Esophagus squamous epithelium (tissue), 5 donors: ENCODE results near the gene ADGRL2. TPM values are rescaled to one million over a fixed set of nuclear protein-coding genes. Genes with fewer than 3 reads are reported as not detected.

ENCODE experiments used
- DNase-seq: peaks from one replicate; lab custom pipeline; 2025; lab: John Stamatoyannopoulos, UW
- H3K27ac ChIP-seq, 4 donors: fragments of 200-600 bp; sonication (generic); one replicate each; pipeline ENCODE4 v1.5.1; 2016 to 2019; ENCODE audit warnings: mild to moderate bottlenecking in 1 of 4
- H3K27me3 ChIP-seq, 4 donors: fragments of 200-600 bp; sonication (generic); 1 replicate in 3 of 4; 2 replicates in 1 of 4; pipeline versions ENCODE4 v1.5.1 to v1.6.0; 2017 to 2021; ENCODE audit warnings: antibody characterized with exemption in 1 of 4
- H3K36me3 ChIP-seq, 3 donors: fragments of 200-600 bp; sonication (generic); one replicate each; pipeline ENCODE4 v1.5.1; 2016 to 2019
- H3K4me1 ChIP-seq, 3 donors: fragments of 200-600 bp; sonication (generic); one replicate each; pipeline ENCODE4 v1.5.1; 2017 to 2019
- H3K4me3 ChIP-seq, 4 donors: fragments of 200-600 bp; sonication (generic); 1 replicate in 3 of 4; 2 replicates in 1 of 4; pipeline ENCODE4 v1.5.1; 2016 to 2019; ENCODE audit warnings: mild to moderate bottlenecking in 2 of 4, moderate library complexity in 1 of 4
- H3K9me3 ChIP-seq, 3 donors: fragments of 200-600 bp; sonication (generic); one replicate each; pipeline ENCODE4 v1.5.1; 2016 to 2019
- POLR2A ChIP-seq, 4 donors: fragments of 450-650 bp; IDR thresholded peaks; one replicate each; pipeline ENCODE4 v1.6.1; 2017; ENCODE audit warnings: antibody characterized with exemption in 4 of 4, mild to moderate bottlenecking in 4 of 4, moderate library complexity in 3 of 4
- WGBS, 2 donors: methylation state at CpG; one replicate each; pipeline ENCODE4 v1.1.5; 2018; 5-methylcytosine and 5-hydroxymethylcytosine counted together
- intact Hi-C: fragments of 100-400 bp; cut with DNase I; formaldehyde crosslinking; loops from one replicate; pipeline ENCODE4 v1.15.0; 2022
- total RNA-seq, 4 donors: library from RNA; depleted of rRNA; stranded (reverse); fragments of >200 nt; gene quantifications; one replicate each; pipeline ENCODE4 v1.1.0, GENCODE V29; 2016
- TF ChIP-seq, protein P1 (sequence below), 6 experiments: fragments of 450-650 bp in 4 of 6; fragments of 200-600 bp in 2 of 6; sonication (generic) in 2 of 6; IDR thresholded peaks; one replicate each; pipeline ENCODE4 v1.5.1; 2016 to 2019; ENCODE audit warnings: antibody characterized with exemption in 6 of 6, mild to moderate bottlenecking in 4 of 6, moderate library complexity in 4 of 6
- donor health status: DM: yes; HTN: yes; CAD: no.

The ADGRL2 gene
- total RNA-seq, 4 donors from 2014 or later = 37.2 to 63.7 (median 59.7) TPM

DNA sequence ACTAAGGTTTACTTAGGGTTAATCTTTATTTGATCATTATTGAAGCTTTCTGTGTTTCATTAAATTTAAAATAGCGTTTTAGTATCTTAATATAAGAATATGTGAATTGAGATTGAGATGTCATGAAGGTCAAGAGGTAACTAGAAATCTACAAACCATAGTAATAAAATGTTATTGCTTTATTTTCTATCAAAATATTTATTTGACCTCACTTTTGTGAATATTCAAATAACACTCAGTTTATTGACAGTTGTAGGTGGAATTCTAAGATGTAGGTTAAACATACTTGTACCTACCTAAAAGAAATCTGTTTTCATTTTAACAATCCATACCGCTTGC lies 5.7 kb downstream of the ADGRL2 start:
- intact Hi-C loops = no loop called here
- H3K9me3 ChIP-seq = no peaks in the 10 kb centered on the region
- 64 to 74% methylated on average over 2 of the region's 2 CpGs for WGBS, 2 donors
- H3K4me3 ChIP-seq = no peak overlapping the region
- TF ChIP-seq, protein P1, sequence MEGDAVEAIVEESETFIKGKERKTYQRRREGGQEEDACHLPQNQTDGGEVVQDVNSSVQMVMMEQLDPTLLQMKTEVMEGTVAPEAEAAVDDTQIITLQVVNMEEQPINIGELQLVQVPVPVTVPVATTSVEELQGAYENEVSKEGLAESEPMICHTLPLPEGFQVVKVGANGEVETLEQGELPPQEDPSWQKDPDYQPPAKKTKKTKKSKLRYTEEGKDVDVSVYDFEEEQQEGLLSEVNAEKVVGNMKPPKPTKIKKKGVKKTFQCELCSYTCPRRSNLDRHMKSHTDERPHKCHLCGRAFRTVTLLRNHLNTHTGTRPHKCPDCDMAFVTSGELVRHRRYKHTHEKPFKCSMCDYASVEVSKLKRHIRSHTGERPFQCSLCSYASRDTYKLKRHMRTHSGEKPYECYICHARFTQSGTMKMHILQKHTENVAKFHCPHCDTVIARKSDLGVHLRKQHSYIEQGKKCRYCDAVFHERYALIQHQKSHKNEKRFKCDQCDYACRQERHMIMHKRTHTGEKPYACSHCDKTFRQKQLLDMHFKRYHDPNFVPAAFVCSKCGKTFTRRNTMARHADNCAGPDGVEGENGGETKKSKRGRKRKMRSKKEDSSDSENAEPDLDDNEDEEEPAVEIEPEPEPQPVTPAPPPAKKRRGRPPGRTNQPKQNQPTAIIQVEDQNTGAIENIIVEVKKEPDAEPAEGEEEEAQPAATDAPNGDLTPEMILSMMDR (IDR thresholded peaks at IDR 0.05) = no peak
- TF ChIP-seq POLR2A (IDR thresholded peaks at IDR 0.05) = no peak
- peaks cover 0 to 5% (median 0%) of the 10 kb centered on the region in 3 donors for H3K36me3 ChIP-seq
- H3K27me3 ChIP-seq = peaks cover 0 to 53% (median 3%) of the 10 kb centered on the region in 4 donors
- H3K4me1 ChIP-seq = peaks cover 0 to 48% (median 4%) of the 10 kb centered on the region in 3 donors
- no peak overlapping the region for H3K27ac ChIP-seq
- no peak for DNase-seq

DNA sequence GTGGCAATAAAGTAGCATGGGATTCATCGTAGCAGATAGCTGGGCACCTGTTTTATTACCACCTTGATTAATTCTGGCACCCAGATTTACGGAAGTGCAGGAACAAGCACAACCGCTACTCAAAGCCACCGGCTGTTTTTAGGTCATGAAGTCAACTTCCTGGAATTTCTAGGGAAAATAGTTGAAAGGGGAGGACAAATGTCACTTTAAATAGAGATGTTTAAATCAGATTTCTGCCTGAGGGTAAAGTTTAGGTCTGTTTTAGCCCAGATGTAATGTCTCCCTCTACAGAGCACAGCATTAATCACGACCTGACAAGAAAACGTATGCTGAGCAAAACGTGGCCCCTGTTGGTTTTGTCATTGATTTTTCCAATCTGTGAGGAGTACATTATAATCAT lies 8.0 kb downstream of the ADGRL2 start:
- 55 to 59% methylated on average over 7 of the region's 7 CpGs for WGBS, 2 donors
- no peak overlapping the region for H3K4me3 ChIP-seq
- H3K4me1 ChIP-seq = peaks cover 0 to 53% (median 0%) of the 10 kb centered on the region in 3 donors
- DNase-seq = no peak
- no peak overlapping the region for H3K27ac ChIP-seq
- peaks cover 0 to 5% (median 0%) of the 10 kb centered on the region in 3 donors for H3K36me3 ChIP-seq
- TF ChIP-seq, protein P1 (IDR thresholded peaks at IDR 0.05) = no peak
- no peak for TF ChIP-seq POLR2A (IDR thresholded peaks at IDR 0.05)
- intact Hi-C loops = no loop called here
- no peaks in the 10 kb centered on the region for H3K9me3 ChIP-seq
- peaks cover 0 to 31% (median 3%) of the 10 kb centered on the region in 4 donors for H3K27me3 ChIP-seq

DNA sequence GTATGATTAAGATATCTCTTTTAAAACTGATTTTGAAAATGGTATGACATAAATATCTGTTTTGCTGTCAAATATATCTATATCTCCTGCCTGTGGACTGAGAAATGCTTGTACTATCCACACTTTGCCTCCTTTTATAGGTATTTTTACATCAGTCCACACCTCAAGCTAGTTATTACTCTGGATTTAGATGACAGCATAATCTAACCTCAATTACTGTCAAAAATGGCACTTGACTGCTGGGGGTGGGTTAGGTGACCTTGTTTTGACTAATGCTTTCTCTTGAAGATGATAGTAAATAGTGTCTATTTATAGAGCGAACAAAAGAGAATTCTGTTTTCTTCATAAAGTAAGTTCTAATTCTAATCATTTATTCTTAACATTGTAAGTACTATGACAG lies 9.1 kb downstream of the ADGRL2 start:
- WGBS, 2 donors = 75 to 92% methylated on average over 1 of the region's 1 CpG
- intact Hi-C loops = no loop called here
- peaks cover 0 to 5% (median 0%) of the 10 kb centered on the region in 3 donors for H3K36me3 ChIP-seq
- no peak overlapping the region for H3K4me3 ChIP-seq
- H3K27ac ChIP-seq = no peak overlapping the region
- peaks cover 0 to 20% (median 3%) of the 10 kb centered on the region in 4 donors for H3K27me3 ChIP-seq
- no peaks in the 10 kb centered on the region for H3K9me3 ChIP-seq
- peaks cover 0 to 45% (median 0%) of the 10 kb centered on the region in 3 donors for H3K4me1 ChIP-seq
- no peak for TF ChIP-seq POLR2A (IDR thresholded peaks at IDR 0.05)
- TF ChIP-seq, protein P1 (IDR thresholded peaks at IDR 0.05) = no peak
- DNase-seq = no peak

DNA sequence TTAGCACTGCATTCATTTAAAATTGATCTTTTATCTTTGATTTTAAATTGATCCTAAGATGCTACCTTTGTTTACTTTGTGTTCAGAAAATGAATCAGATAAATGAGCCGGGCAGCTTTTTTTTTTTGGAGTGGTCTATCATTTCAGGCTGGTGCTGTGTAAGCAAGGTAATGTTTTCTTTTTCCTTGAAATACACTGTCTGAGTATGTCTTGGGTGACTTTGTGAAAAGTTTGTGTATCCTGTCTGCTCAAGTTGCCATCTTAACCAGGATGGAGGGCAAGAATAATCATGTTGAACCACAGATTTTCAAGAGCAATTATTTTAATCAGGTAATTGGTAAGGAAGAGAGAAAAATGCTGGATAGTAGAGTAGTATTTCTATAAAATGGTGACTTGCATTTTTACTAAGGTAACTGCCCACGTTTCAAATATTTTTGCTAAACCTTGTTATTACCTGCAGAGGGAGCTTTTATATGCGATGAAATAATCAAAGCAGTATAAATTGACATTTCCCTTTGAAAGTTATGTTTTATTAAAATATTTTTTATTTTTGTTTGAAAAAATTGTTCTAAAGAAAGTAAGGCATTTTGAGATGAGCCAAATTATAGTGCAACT lies 11.1 kb downstream of the ADGRL2 start:
- H3K36me3 ChIP-seq = peaks cover 0 to 5% (median 0%) of the 10 kb centered on the region in 3 donors
- no peak for TF ChIP-seq POLR2A (IDR thresholded peaks at IDR 0.05)
- TF ChIP-seq, protein P1 (IDR thresholded peaks at IDR 0.05) = peak in 2 of 6 experiments; percentile 26 to 27
- intact Hi-C loops = no loop called here
- DNase-seq = no peak
- H3K4me3 ChIP-seq = no peak overlapping the region
- H3K27me3 ChIP-seq = peaks cover 0 to 4% (median 2%) of the 10 kb centered on the region in 4 donors
- H3K27ac ChIP-seq = no peak overlapping the region
- H3K9me3 ChIP-seq = no peaks in the 10 kb centered on the region
- 37 to 50% methylated on average over 3 of the region's 3 CpGs for WGBS, 2 donors
- H3K4me1 ChIP-seq = peaks cover 0 to 32% (median 0%) of the 10 kb centered on the region in 3 donors

DNA sequence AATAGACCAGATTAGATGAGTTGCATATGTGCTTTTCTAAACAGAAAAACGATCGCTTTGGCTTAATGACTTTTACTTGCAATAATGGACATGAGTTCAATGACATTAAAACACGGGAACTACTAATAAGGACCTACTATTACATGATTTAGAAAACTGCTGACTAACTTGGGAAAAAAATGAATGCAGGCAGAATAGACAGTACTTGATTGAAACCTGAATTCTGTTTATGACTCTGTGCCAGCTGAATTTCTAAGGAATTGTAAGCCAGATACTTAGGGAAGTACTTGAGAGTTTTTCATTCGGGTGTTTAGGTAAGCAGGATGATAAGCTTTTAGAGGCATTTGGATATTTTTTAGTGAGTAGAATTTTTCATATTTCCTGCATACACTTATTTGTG lies 12.0 kb downstream of the ADGRL2 start:
- peaks cover 0 to 30% (median 0%) of the 10 kb centered on the region in 3 donors for H3K4me1 ChIP-seq
- no peak overlapping the region for H3K27ac ChIP-seq
- peaks cover 0 to 5% (median 0%) of the 10 kb centered on the region in 3 donors for H3K36me3 ChIP-seq
- WGBS, 2 donors = 54 to 66% methylated on average over 4 of the region's 4 CpGs
- no peak for DNase-seq
- H3K27me3 ChIP-seq = peaks cover 0 to 3% (median 0%) of the 10 kb centered on the region in 4 donors
- H3K9me3 ChIP-seq = no peaks in the 10 kb centered on the region
- intact Hi-C loops = no loop called here
- H3K4me3 ChIP-seq = no peak overlapping the region
- TF ChIP-seq, protein P1 (IDR thresholded peaks at IDR 0.05) = no peak
- no peak for TF ChIP-seq POLR2A (IDR thresholded peaks at IDR 0.05)
